Astrocyte (in vitro differentiated cells and primary cell): ENCODE results near the gene PPP2R5C. TPM values are rescaled to one million over a fixed set of nuclear protein-coding genes. Genes with fewer than 3 reads are reported as not detected.

ENCODE experiments used
- DNase-seq: peaks from one replicate; pipeline ENCODE4 v3.0.0-alpha.2; 2010; ENCODE audit warnings: low read depth
- FAIRE-seq: peaks from 2 replicates; lab custom pipeline; 2011; peaks lifted over from hg19 to GRCh38; lab: Jason Lieb, UNC
- H2AFZ ChIP-seq: 2 replicates; pipeline ENCODE4 v1.6.0; 2012; ENCODE audit warnings: low read depth, low read length, inconsistent platforms
- H3K27ac ChIP-seq: 2 replicates; pipeline ENCODE4 v1.5.1; 2011; ENCODE audit warnings: low read depth, low read length, inconsistent platforms
- H3K27me3 ChIP-seq: 2 replicates; pipeline ENCODE4 v1.6.0; 2011; ENCODE audit warnings: low read length, inconsistent platforms; ENCODE audit not compliant: insufficient read depth
- H3K36me3 ChIP-seq: 2 replicates; pipeline ENCODE4 v1.5.1; 2011; ENCODE audit warnings: low read length, inconsistent platforms; ENCODE audit not compliant: insufficient read depth
- H3K4me1 ChIP-seq: 2 replicates; pipeline ENCODE4 v1.5.1; 2011; ENCODE audit warnings: low read length, inconsistent platforms; ENCODE audit not compliant: insufficient read depth
- H3K4me2 ChIP-seq: 2 replicates; pipeline ENCODE4 v1.6.0; 2012; ENCODE audit warnings: low read length, inconsistent platforms
- H3K4me3 ChIP-seq: 2 replicates; pipeline ENCODE4 v1.5.1; 2011; ENCODE audit warnings: low read depth, mild to moderate bottlenecking, low read length, inconsistent platforms; ENCODE audit not compliant: insufficient read depth
- H3K79me2 ChIP-seq: 2 replicates; pipeline ENCODE4 v1.6.0; 2012; ENCODE audit warnings: mild to moderate bottlenecking, low read length, inconsistent platforms; ENCODE audit not compliant: insufficient read depth
- H3K9ac ChIP-seq: 2 replicates; pipeline ENCODE4 v1.6.0; 2012; ENCODE audit warnings: mild to moderate bottlenecking, low read length, inconsistent platforms
- H3K9me3 ChIP-seq: 2 replicates; pipeline ENCODE4 v1.5.1; 2012; ENCODE audit warnings: low read depth, mild to moderate bottlenecking, low read length, inconsistent platforms; ENCODE audit not compliant: insufficient read depth
- H4K20me1 ChIP-seq: 2 replicates; pipeline ENCODE4 v1.6.0; 2012; ENCODE audit warnings: low read length, inconsistent platforms; ENCODE audit not compliant: insufficient read depth
- H3K27ac Mint-ChIP-seq: one replicate; pipeline ENCODE4 v1.8.0; 2021; ENCODE audit warnings: mild to moderate bottlenecking, mixed read lengths; ENCODE audit not compliant: unreplicated experiment
- H3K27me3 Mint-ChIP-seq: one replicate; pipeline ENCODE4 v1.8.0; 2021; ENCODE audit warnings: low read depth, mixed read lengths; ENCODE audit not compliant: unreplicated experiment
- H3K36me3 Mint-ChIP-seq: one replicate; pipeline ENCODE4 v1.8.0; 2021; ENCODE audit warnings: low read depth, mixed read lengths; ENCODE audit not compliant: unreplicated experiment
- H3K4me1 Mint-ChIP-seq: one replicate; pipeline ENCODE4 v1.8.0; 2021; ENCODE audit warnings: low read depth, mixed read lengths; ENCODE audit not compliant: unreplicated experiment
- H3K4me3 Mint-ChIP-seq: one replicate; pipeline ENCODE4 v1.8.0; 2021; ENCODE audit warnings: mild to moderate bottlenecking, moderate library complexity, mixed read lengths; ENCODE audit not compliant: unreplicated experiment
- H3K9me3 Mint-ChIP-seq: one replicate; pipeline ENCODE4 v1.8.0; 2021; ENCODE audit warnings: mild to moderate bottlenecking, mixed read lengths; ENCODE audit not compliant: unreplicated experiment
- CTCF ChIP-seq: IDR thresholded peaks from 2 replicates; pipeline ENCODE4 v1.5.1; 2011; ENCODE audit warnings: low read depth, mild to moderate bottlenecking, inconsistent platforms, low read length, moderate library complexity; ENCODE audit not compliant: insufficient read depth
- EZH2 ChIP-seq: IDR thresholded peaks from 2 replicates; pipeline ENCODE4 v1.6.1; 2012; ENCODE audit warnings: mild to moderate bottlenecking, low read length, inconsistent platforms; ENCODE audit not compliant: insufficient read depth
- total RNA-seq: library from RNA; stranded (reverse); gene quantifications from 2 replicates; pipeline ENCODE4 v1.2.1, GENCODE V29; 2021

The PPP2R5C gene
- total RNA-seq, 1 donor from 2014 or later = 102 TPM

GRCh38 chr14:101824339-101824727, 62.8 kb downstream of the PPP2R5C start:
- H3K27me3 ChIP-seq = no peaks in the 10 kb centered on the region
- no peak overlapping the region for H3K4me2 ChIP-seq
- peaks cover 98% of the 10 kb centered on the region for H3K79me2 ChIP-seq
- no peak for TF ChIP-seq EZH2
- H3K4me1 ChIP-seq = no peaks in the 10 kb centered on the region
- no peaks in the 10 kb centered on the region for H3K9me3 ChIP-seq
- FAIRE-seq = no peak
- Mint-ChIP-seq H3K36me3 (peaks cover 13% of the 10 kb centered on the region), H3K27ac (no peak overlapping the region), H3K4me1 (peaks cover 23% of the 10 kb centered on the region), H3K9me3 (no peaks in the 10 kb centered on the region), H3K4me3 (peak overlapping the region; percentile 2), H3K27me3 (no peaks in the 10 kb centered on the region)
- H3K27ac ChIP-seq = no peak overlapping the region
- H3K4me3 ChIP-seq = no peak overlapping the region
- H3K9ac ChIP-seq = no peak overlapping the region
- H4K20me1 ChIP-seq = peaks cover 85% of the 10 kb centered on the region
- no peak overlapping the region for H2AFZ ChIP-seq
- DNase-seq = no peak
- H3K36me3 ChIP-seq = peaks cover 5% of the 10 kb centered on the region

GRCh38 chr14:101825797-101826196, 64.3 kb downstream of the PPP2R5C start:
- H3K9ac ChIP-seq = no peak overlapping the region
- H3K4me1 Mint-ChIP-seq = peaks cover 23% of the 10 kb centered on the region
- no peaks in the 10 kb centered on the region for H3K27me3 ChIP-seq
- no peaks in the 10 kb centered on the region for H3K4me1 ChIP-seq
- H3K27me3 Mint-ChIP-seq = no peaks in the 10 kb centered on the region
- no peak overlapping the region for H3K27ac Mint-ChIP-seq
- no peak overlapping the region for H3K4me3 Mint-ChIP-seq
- H3K79me2 ChIP-seq = peaks cover 98% of the 10 kb centered on the region
- no peaks in the 10 kb centered on the region for H3K9me3 ChIP-seq
- H3K4me3 ChIP-seq = no peak overlapping the region
- TF ChIP-seq CTCF = no peak
- TF ChIP-seq EZH2 = no peak
- H3K36me3 ChIP-seq = no peaks in the 10 kb centered on the region
- no peak for FAIRE-seq
- peaks cover 88% of the 10 kb centered on the region for H4K20me1 ChIP-seq
- H2AFZ ChIP-seq = no peak overlapping the region
- H3K4me2 ChIP-seq = no peak overlapping the region
- H3K36me3 Mint-ChIP-seq = peaks cover 8% of the 10 kb centered on the region
- DNase-seq = no peak
- no peak overlapping the region for H3K27ac ChIP-seq
- H3K9me3 Mint-ChIP-seq = no peaks in the 10 kb centered on the region

- Histone ChIP-seq H4K20me1 (peaks cover 94% of the 10 kb centered on the region), H3K4me2 (no peak overlapping the region), H3K9ac (no peak overlapping the region), H2AFZ (no peak overlapping the region), H3K27ac (no peak overlapping the region), H3K36me3 (no peaks in the 10 kb centered on the region), H3K79me2 (peaks cover 98% of the 10 kb centered on the region), H3K4me1 (no peaks in the 10 kb centered on the region), H3K4me3 (no peak overlapping the region), H3K9me3 (no peaks in the 10 kb centered on the region), H3K27me3 (no peaks in the 10 kb centered on the region)
- no peak for DNase-seq
- Mint-ChIP-seq H3K4me3 (no peak overlapping the region), H3K27me3 (no peaks in the 10 kb centered on the region), H3K9me3 (no peaks in the 10 kb centered on the region), H3K36me3 (peaks cover 8% of the 10 kb centered on the region), H3K27ac (no peak overlapping the region), H3K4me1 (peaks cover 23% of the 10 kb centered on the region)
- FAIRE-seq = no peak
- TF ChIP-seq CTCF = no peak
- TF ChIP-seq EZH2 = no peak
Measured at GRCh38 chr14:101826351-101826750, 64.8 kb downstream of the PPP2R5C start.
